Progenitor cell of endocrine pancreas (in vitro differentiated cells): ENCODE data around the gene FGFBP2. TPM values are rescaled to one million over a fixed set of nuclear protein-coding genes. Genes with fewer than 3 reads are reported as not detected.

Experiments used
- DNase-seq: peaks from one replicate; pipeline ENCODE4 v3.0.0; 2021; ENCODE audit warnings: low spot score; ENCODE audit not compliant: unreplicated experiment
- H3K27ac Mint-ChIP-seq: 2 replicates; pipeline ENCODE4 v1.8.0; 2021; ENCODE audit warnings: mild to moderate bottlenecking, moderate library complexity, mixed read lengths
- H3K27me3 Mint-ChIP-seq: 2 replicates; pipeline ENCODE4 v1.8.0; 2021; ENCODE audit warnings: mixed read lengths
- H3K36me3 Mint-ChIP-seq: 2 replicates; pipeline ENCODE4 v1.8.0; 2022; ENCODE audit warnings: mixed read lengths; ENCODE audit not compliant: insufficient read depth
- H3K4me1 Mint-ChIP-seq: 2 replicates; pipeline ENCODE4 v1.8.0; 2021; ENCODE audit warnings: low read depth, mixed read lengths
- H3K4me3 Mint-ChIP-seq: 2 replicates; pipeline ENCODE4 v1.8.0; 2021; ENCODE audit warnings: low read depth, mild to moderate bottlenecking, moderate library complexity, mixed read lengths
- H3K9me3 Mint-ChIP-seq: 2 replicates; pipeline ENCODE4 v1.8.0; 2021; ENCODE audit warnings: low read depth, mixed read lengths
- CTCF ChIP-seq: fragments of 200-600 bp; sonication (generic); IDR thresholded peaks from one replicate; pipeline ENCODE4 v1.5.0; 2021; ENCODE audit warnings: antibody characterized with exemption, mild to moderate bottlenecking; ENCODE audit not compliant: unreplicated experiment
- total RNA-seq: library from RNA; stranded (reverse); gene quantifications from 2 replicates; pipeline ENCODE4 v1.2.1, GENCODE V29; 2021

FGFBP2 gene
- total RNA-seq, 1 donor from 2014 or later: not detected

- DNase-seq: no peak
- Mint-ChIP-seq H3K27me3 (no peaks in the 10 kb centered on the region), H3K9me3 (peaks cover 7% of the 10 kb centered on the region), H3K4me3 (no peak overlapping the region), H3K4me1 (no peaks in the 10 kb centered on the region), H3K27ac (no peak overlapping the region), H3K36me3 (no peaks in the 10 kb centered on the region)
- TF ChIP-seq CTCF: no peak
These were observed 14.1 kb downstream of the FGFBP2 start for GRCh38 chr4:15948826-15949225.

GRCh38 chr4:15947684-15948083 lies 15.3 kb downstream of the FGFBP2 start:
- H3K36me3 Mint-ChIP-seq: no peaks in the 10 kb centered on the region
- no peak overlapping the region for H3K4me3 Mint-ChIP-seq
- TF ChIP-seq CTCF: no peak
- no peaks in the 10 kb centered on the region for H3K27me3 Mint-ChIP-seq
- DNase-seq: no peak
- H3K9me3 Mint-ChIP-seq: no peaks in the 10 kb centered on the region
- no peaks in the 10 kb centered on the region for H3K4me1 Mint-ChIP-seq
- no peak overlapping the region for H3K27ac Mint-ChIP-seq

- H3K27ac Mint-ChIP-seq: no peak overlapping the region
- no peaks in the 10 kb centered on the region for H3K4me1 Mint-ChIP-seq
- DNase-seq: no peak
- H3K27me3 Mint-ChIP-seq: peaks cover under 1% of the 10 kb centered on the region
- no peak for TF ChIP-seq CTCF
- H3K4me3 Mint-ChIP-seq: no peak overlapping the region
- no peaks in the 10 kb centered on the region for H3K9me3 Mint-ChIP-seq
- H3K36me3 Mint-ChIP-seq: no peaks in the 10 kb centered on the region
These were observed 17.5 kb downstream of the FGFBP2 start for GRCh38 chr4:15945516-15945915.

DNA sequence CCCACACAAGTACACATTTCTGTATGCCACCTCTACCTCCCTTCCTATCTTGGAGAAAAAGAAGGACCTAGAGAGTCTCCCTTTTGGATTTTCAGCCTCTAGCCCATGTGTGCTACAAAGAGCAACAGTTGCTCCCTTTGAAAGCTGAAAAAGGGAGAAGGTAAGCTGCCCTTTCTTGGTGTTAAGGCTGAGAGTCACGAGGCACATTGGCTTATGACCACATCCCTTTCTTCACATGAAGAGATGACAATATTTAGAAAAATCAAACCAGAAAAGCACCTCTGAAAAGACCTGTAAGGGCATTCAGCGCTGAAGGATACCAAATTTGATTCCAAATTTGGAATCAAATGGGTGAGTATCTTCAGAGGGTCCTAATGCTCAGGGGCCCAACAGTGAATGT lies 18.1 kb downstream of the FGFBP2 start:
- DNase-seq: no peak
- no peak for TF ChIP-seq CTCF
- no peaks in the 10 kb centered on the region for H3K9me3 Mint-ChIP-seq
- no peak overlapping the region for H3K27ac Mint-ChIP-seq
- peaks cover 4% of the 10 kb centered on the region for H3K27me3 Mint-ChIP-seq
- no peaks in the 10 kb centered on the region for H3K4me1 Mint-ChIP-seq
- no peak overlapping the region for H3K4me3 Mint-ChIP-seq
- no peaks in the 10 kb centered on the region for H3K36me3 Mint-ChIP-seq

GRCh38 chr4:15942283-15942682 lies 20.7 kb downstream of the FGFBP2 start:
- no peak for TF ChIP-seq CTCF
- Mint-ChIP-seq H3K4me1 (no peaks in the 10 kb centered on the region), H3K36me3 (no peaks in the 10 kb centered on the region), H3K27ac (no peak overlapping the region), H3K4me3 (no peak overlapping the region), H3K9me3 (no peaks in the 10 kb centered on the region), H3K27me3 (peaks cover 7% of the 10 kb centered on the region)
- no peak for DNase-seq
